ENCODE measurements around the gene NDUFAF2.

NDUFAF2 gene

GRCh38 chr5:61051267-61051666 is 106.3 kb downstream of the NDUFAF2 start:
- no peak overlapping the region for H3K4me3 ChIP-seq (ENCODE audit: low read depth in 1 of 2, low read length in 2 of 2)
- no peaks in the 10 kb centered on the region for H3K9me3 ChIP-seq (ENCODE audit: low read length)
- no peaks in the 10 kb centered on the region for H3K27me3 ChIP-seq (ENCODE audit: control insufficient read depth in 1 of 2, insufficient read depth in 2 of 2, low read length in 2 of 2)
- H3K4me1 ChIP-seq (ENCODE audit: insufficient read depth, low read length) = peaks cover 6% of the 10 kb centered on the region
- H3K36me3 ChIP-seq (ENCODE audit: insufficient read depth, low read length) = no peaks in the 10 kb centered on the region
- no peak overlapping the region for H3K9ac ChIP-seq (ENCODE audit: low read length)
- H3K27ac ChIP-seq (ENCODE audit: low read depth, low read length) = no peak overlapping the region

GRCh38 chr5:61052882-61053281 is 107.9 kb downstream of the NDUFAF2 start:
- no peaks in the 10 kb centered on the region for H3K27me3 ChIP-seq (ENCODE audit: control insufficient read depth in 1 of 2, insufficient read depth in 2 of 2, low read length in 2 of 2)
- no peak overlapping the region for H3K27ac ChIP-seq (ENCODE audit: low read depth, low read length)
- peaks cover 6% of the 10 kb centered on the region for H3K4me1 ChIP-seq (ENCODE audit: insufficient read depth, low read length)
- H3K9ac ChIP-seq (ENCODE audit: low read length) = no peak overlapping the region
- no peak overlapping the region for H3K4me3 ChIP-seq (ENCODE audit: low read depth in 1 of 2, low read length in 2 of 2)
- H3K9me3 ChIP-seq (ENCODE audit: low read length) = no peaks in the 10 kb centered on the region
- no peaks in the 10 kb centered on the region for H3K36me3 ChIP-seq (ENCODE audit: insufficient read depth, low read length)

- no peak overlapping the region for H3K9ac ChIP-seq (ENCODE audit: low read length)
- H3K27ac ChIP-seq (ENCODE audit: low read depth, low read length) = no peak overlapping the region
- no peaks in the 10 kb centered on the region for H3K36me3 ChIP-seq (ENCODE audit: insufficient read depth, low read length)
- no peaks in the 10 kb centered on the region for H3K9me3 ChIP-seq (ENCODE audit: low read length)
- no peaks in the 10 kb centered on the region for H3K27me3 ChIP-seq (ENCODE audit: control insufficient read depth in 1 of 2, insufficient read depth in 2 of 2, low read length in 2 of 2)
- no peak overlapping the region for H3K4me3 ChIP-seq (ENCODE audit: low read depth in 1 of 2, low read length in 2 of 2)
- H3K4me1 ChIP-seq (ENCODE audit: insufficient read depth, low read length) = peaks cover 6% of the 10 kb centered on the region
Measured at GRCh38 chr5:61053937-61054336, 108.9 kb downstream of the NDUFAF2 start.

- Histone ChIP-seq H3K36me3 (ENCODE audit: insufficient read depth, low read length) (no peaks in the 10 kb centered on the region), H3K27me3 (ENCODE audit: control insufficient read depth in 1 of 2, insufficient read depth in 2 of 2, low read length in 2 of 2) (no peaks in the 10 kb centered on the region), H3K4me3 (ENCODE audit: low read depth in 1 of 2, low read length in 2 of 2) (no peak overlapping the region), H3K4me1 (ENCODE audit: insufficient read depth, low read length) (peaks cover 6% of the 10 kb centered on the region), H3K9me3 (ENCODE audit: low read length) (no peaks in the 10 kb centered on the region), H3K9ac (ENCODE audit: low read length) (no peak overlapping the region), H3K27ac (ENCODE audit: low read depth, low read length) (no peak overlapping the region)
Measured at GRCh38 chr5:61055434-61056006, 110.5 kb downstream of the NDUFAF2 start.

GRCh38 chr5:61059499-61059898 is 114.5 kb downstream of the NDUFAF2 start:
- Histone ChIP-seq H3K36me3 (ENCODE audit: insufficient read depth, low read length) (no peaks in the 10 kb centered on the region), H3K9me3 (ENCODE audit: low read length) (no peaks in the 10 kb centered on the region), H3K27me3 (ENCODE audit: control insufficient read depth in 1 of 2, insufficient read depth in 2 of 2, low read length in 2 of 2) (no peaks in the 10 kb centered on the region), H3K4me1 (ENCODE audit: insufficient read depth, low read length) (no peaks in the 10 kb centered on the region), H3K27ac (ENCODE audit: low read depth, low read length) (no peak overlapping the region), H3K4me3 (ENCODE audit: low read depth in 1 of 2, low read length in 2 of 2) (no peak overlapping the region), H3K9ac (ENCODE audit: low read length) (no peak overlapping the region)

GRCh38 chr5:61069150-61069549 is 124.1 kb downstream of the NDUFAF2 start:
- Histone ChIP-seq H3K9ac (ENCODE audit: low read length) (no peak overlapping the region), H3K27ac (ENCODE audit: low read depth, low read length) (no peak overlapping the region), H3K36me3 (ENCODE audit: insufficient read depth, low read length) (no peaks in the 10 kb centered on the region), H3K4me1 (ENCODE audit: insufficient read depth, low read length) (no peaks in the 10 kb centered on the region), H3K27me3 (ENCODE audit: control insufficient read depth in 1 of 2, insufficient read depth in 2 of 2, low read length in 2 of 2) (no peaks in the 10 kb centered on the region), H3K9me3 (ENCODE audit: low read length) (no peaks in the 10 kb centered on the region), H3K4me3 (ENCODE audit: low read depth in 1 of 2, low read length in 2 of 2) (no peak overlapping the region)

- no peak overlapping the region for H3K27ac ChIP-seq (ENCODE audit: low read depth, low read length)
- H3K4me3 ChIP-seq (ENCODE audit: low read depth in 1 of 2, low read length in 2 of 2) = no peak overlapping the region
- no peaks in the 10 kb centered on the region for H3K9me3 ChIP-seq (ENCODE audit: low read length)
- H3K9ac ChIP-seq (ENCODE audit: low read length) = no peak overlapping the region
- H3K27me3 ChIP-seq (ENCODE audit: control insufficient read depth in 1 of 2, insufficient read depth in 2 of 2, low read length in 2 of 2) = no peaks in the 10 kb centered on the region
- H3K4me1 ChIP-seq (ENCODE audit: insufficient read depth, low read length) = no peaks in the 10 kb centered on the region
- no peaks in the 10 kb centered on the region for H3K36me3 ChIP-seq (ENCODE audit: insufficient read depth, low read length)
Measured at GRCh38 chr5:61071526-61071925, 126.5 kb downstream of the NDUFAF2 start.

GRCh38 chr5:61076626-61077025 is 131.6 kb downstream of the NDUFAF2 start:
- H3K27ac ChIP-seq (ENCODE audit: low read depth, low read length) = no peak overlapping the region
- no peaks in the 10 kb centered on the region for H3K9me3 ChIP-seq (ENCODE audit: low read length)
- H3K4me3 ChIP-seq (ENCODE audit: low read depth in 1 of 2, low read length in 2 of 2) = no peak overlapping the region
- H3K4me1 ChIP-seq (ENCODE audit: insufficient read depth, low read length) = no peaks in the 10 kb centered on the region
- H3K9ac ChIP-seq (ENCODE audit: low read length) = no peak overlapping the region
- no peaks in the 10 kb centered on the region for H3K36me3 ChIP-seq (ENCODE audit: insufficient read depth, low read length)
- no peaks in the 10 kb centered on the region for H3K27me3 ChIP-seq (ENCODE audit: control insufficient read depth in 1 of 2, insufficient read depth in 2 of 2, low read length in 2 of 2)

GRCh38 chr5:61081741-61082140 is 136.7 kb downstream of the NDUFAF2 start:
- H3K27ac ChIP-seq (ENCODE audit: low read depth, low read length) = no peak overlapping the region
- H3K36me3 ChIP-seq (ENCODE audit: insufficient read depth, low read length) = no peaks in the 10 kb centered on the region
- no peak overlapping the region for H3K4me3 ChIP-seq (ENCODE audit: low read depth in 1 of 2, low read length in 2 of 2)
- H3K9ac ChIP-seq (ENCODE audit: low read length) = no peak overlapping the region
- H3K4me1 ChIP-seq (ENCODE audit: insufficient read depth, low read length) = no peaks in the 10 kb centered on the region
- no peaks in the 10 kb centered on the region for H3K9me3 ChIP-seq (ENCODE audit: low read length)
- no peaks in the 10 kb centered on the region for H3K27me3 ChIP-seq (ENCODE audit: control insufficient read depth in 1 of 2, insufficient read depth in 2 of 2, low read length in 2 of 2)

- Histone ChIP-seq H3K4me3 (ENCODE audit: low read depth in 1 of 2, low read length in 2 of 2) (no peak overlapping the region), H3K9ac (ENCODE audit: low read length) (no peak overlapping the region), H3K9me3 (ENCODE audit: low read length) (no peaks in the 10 kb centered on the region)
Measured at GRCh38 chr5:61082516-61083280, 137.7 kb downstream of the NDUFAF2 start.

GRCh38 chr5:61084658-61085057 is 139.7 kb downstream of the NDUFAF2 start:
- no peaks in the 10 kb centered on the region for H3K36me3 ChIP-seq (ENCODE audit: insufficient read depth, low read length)
- H3K9me3 ChIP-seq (ENCODE audit: low read length) = no peaks in the 10 kb centered on the region
- no peak overlapping the region for H3K9ac ChIP-seq (ENCODE audit: low read length)
- H3K4me1 ChIP-seq (ENCODE audit: insufficient read depth, low read length) = no peaks in the 10 kb centered on the region
- H3K4me3 ChIP-seq (ENCODE audit: low read depth in 1 of 2, low read length in 2 of 2) = no peak overlapping the region
- no peaks in the 10 kb centered on the region for H3K27me3 ChIP-seq (ENCODE audit: control insufficient read depth in 1 of 2, insufficient read depth in 2 of 2, low read length in 2 of 2)
- H3K27ac ChIP-seq (ENCODE audit: low read depth, low read length) = no peak overlapping the region

More at GRCh38 chr5:61082516-61083280, 137.7 kb downstream of the NDUFAF2 start:
- no peak overlapping the region for H3K27ac ChIP-seq (ENCODE audit: low read depth, low read length)
- H3K27me3 ChIP-seq (ENCODE audit: control insufficient read depth in 1 of 2, insufficient read depth in 2 of 2, low read length in 2 of 2) = no peaks in the 10 kb centered on the region
- no peaks in the 10 kb centered on the region for H3K36me3 ChIP-seq (ENCODE audit: insufficient read depth, low read length)
- H3K4me1 ChIP-seq (ENCODE audit: insufficient read depth, low read length) = no peaks in the 10 kb centered on the region

GRCh38 chr5:61085885-61086284 is 140.9 kb downstream of the NDUFAF2 start:
- no peak overlapping the region for H3K9ac ChIP-seq (ENCODE audit: low read length)
- no peak overlapping the region for H3K27ac ChIP-seq (ENCODE audit: low read depth, low read length)
- H3K9me3 ChIP-seq (ENCODE audit: low read length) = no peaks in the 10 kb centered on the region
- no peaks in the 10 kb centered on the region for H3K4me1 ChIP-seq (ENCODE audit: insufficient read depth, low read length)
- H3K4me3 ChIP-seq (ENCODE audit: low read depth in 1 of 2, low read length in 2 of 2) = no peak overlapping the region
- H3K27me3 ChIP-seq (ENCODE audit: control insufficient read depth in 1 of 2, insufficient read depth in 2 of 2, low read length in 2 of 2) = no peaks in the 10 kb centered on the region
- no peaks in the 10 kb centered on the region for H3K36me3 ChIP-seq (ENCODE audit: insufficient read depth, low read length)
